Cortex of kidney (tissue), 1 donor: ENCODE results near the gene SLC43A2.
"Not testable (repeated sequence)": the region's sequence is repeated elsewhere in the genome, so short reads cannot be mapped to it uniquely, and the experiment has no call there.

Experiments
- DNase-seq: peaks from one replicate; lab custom pipeline; 2025; lab: John Stamatoyannopoulos, UW

Gene SLC43A2

DNA sequence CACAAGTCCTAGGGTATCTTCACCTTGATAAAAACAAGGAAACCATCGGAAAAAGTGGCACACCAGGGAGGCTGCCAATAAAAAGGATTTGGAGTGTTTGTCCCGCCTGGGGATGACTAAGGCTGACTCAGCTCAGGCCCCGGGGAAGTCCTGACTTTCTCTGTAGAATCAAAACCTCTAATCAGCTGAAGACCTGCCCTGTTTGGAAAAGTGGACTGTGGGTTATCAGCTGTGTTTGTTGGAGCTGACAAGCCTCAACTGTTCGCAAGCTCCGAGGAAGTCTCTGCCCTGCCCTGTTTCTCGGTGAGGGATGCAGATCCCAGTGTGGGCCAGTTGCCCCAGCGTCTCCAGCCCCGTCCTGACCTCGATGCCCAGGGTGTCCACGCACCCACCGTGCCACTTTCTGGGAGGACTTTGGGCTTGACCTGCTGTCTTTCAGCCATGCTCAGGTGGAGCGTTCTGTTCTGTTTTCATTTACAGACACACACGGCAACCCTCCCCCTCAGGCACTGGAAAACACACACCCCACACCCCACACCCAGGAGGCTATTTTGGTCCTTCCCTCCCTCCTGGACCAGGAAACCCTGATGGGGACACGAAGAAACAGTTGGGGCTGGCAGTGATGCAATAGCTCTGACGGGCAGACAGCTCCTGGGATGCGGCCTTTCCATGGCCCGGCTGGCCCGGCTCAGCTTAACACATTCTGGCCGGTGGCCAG, 38.4 kb downstream of the SLC43A2 start:
- no peak for DNase-seq

DNA sequence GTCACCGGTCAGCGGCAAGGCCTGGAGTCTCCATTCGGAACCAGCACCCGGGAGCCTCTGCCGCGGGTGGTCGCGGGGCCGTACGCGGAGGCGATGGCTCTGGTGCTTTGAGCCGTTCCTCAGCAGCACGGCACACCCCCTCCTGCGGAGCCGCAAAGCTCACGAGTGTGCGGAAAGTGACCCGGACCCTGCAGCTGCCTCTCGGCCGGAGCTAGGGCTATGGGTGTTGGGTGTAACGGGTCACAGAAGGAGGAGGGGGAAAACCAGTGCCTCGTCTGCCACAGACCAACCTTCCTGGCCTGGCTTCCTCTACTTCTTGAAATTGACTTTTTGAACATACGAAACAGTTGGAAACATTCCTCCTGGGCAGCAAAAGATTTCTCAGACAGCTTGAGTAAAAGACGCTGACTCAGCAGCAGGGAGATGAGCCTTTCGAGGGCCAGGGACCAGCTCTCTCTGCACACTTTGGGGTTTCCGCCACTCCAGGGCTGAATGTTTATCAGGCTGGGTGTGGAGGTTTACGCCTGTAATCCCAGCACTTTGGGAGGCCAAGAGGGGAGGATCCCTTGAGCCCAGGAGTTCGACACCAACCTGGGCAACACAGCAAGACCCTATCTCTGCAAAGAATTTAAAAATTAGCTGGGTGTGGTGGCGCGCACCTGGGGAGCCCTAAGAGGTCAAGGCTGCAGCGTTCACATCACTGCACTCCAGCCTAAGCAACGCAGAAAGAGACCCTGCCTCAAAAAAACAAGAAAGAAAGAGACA, 39.6 kb downstream of the SLC43A2 start:
- DNase-seq: no peak

DNA sequence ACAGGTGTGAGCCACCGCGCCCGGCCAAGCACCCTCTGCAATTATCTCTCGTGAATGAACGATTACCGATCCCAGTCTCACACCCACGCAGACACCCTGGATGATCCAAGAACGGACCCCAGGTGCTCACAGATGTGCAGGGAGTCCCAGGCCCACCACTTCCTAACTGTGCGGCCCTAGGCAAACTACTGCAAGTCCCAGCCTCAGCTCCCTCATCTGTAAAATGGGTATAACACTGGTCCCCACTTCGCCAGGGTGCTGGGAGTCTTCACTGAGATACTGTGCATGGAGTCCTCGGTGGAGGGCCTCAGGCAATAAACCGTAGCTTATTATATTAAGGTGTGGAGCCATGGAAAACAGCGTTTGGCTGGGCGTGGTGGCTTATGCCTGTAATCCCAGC, 44.5 kb downstream of the SLC43A2 start:
- DNase-seq: no peak

DNA sequence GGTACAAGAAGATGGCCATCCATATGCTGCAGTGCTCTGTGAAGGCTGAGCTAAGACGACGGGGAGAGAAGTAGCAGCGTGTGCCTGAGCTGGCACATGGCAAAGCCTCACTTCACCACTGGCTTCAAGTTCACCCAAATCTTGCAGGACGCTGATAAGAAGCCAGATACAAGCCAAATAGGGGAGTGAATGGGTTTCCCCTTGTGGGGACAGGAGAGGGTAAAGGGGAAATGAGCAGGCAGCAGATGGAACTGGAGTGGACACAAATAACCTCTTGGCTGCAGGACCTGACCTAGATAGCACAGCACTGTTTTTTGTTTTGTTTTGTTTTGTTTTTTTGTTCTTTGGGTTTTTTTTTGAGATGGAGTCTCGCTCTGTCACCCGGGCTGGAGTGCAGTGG, 45.1 kb downstream of the SLC43A2 start:
- no peak for DNase-seq

DNA sequence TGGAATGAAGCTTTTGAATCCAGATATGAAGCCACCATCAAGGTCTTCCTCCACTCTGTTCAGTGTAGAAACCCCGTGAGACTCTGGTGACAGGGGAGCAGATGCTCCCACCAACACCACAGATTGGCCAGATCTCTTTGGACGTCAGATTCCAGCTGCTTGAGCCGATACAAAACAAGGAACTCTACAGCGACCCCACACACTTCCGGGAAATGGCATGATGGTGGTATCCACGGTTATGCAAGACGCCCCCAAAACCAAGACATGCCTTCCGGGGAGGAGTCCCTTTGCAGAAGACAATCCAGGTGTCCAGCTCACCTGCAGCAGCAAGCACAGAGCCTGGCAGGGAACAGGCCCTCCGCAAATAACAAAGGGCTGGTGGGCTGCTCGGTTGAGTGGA, 46.3 kb downstream of the SLC43A2 start:
- no peak for DNase-seq

DNA sequence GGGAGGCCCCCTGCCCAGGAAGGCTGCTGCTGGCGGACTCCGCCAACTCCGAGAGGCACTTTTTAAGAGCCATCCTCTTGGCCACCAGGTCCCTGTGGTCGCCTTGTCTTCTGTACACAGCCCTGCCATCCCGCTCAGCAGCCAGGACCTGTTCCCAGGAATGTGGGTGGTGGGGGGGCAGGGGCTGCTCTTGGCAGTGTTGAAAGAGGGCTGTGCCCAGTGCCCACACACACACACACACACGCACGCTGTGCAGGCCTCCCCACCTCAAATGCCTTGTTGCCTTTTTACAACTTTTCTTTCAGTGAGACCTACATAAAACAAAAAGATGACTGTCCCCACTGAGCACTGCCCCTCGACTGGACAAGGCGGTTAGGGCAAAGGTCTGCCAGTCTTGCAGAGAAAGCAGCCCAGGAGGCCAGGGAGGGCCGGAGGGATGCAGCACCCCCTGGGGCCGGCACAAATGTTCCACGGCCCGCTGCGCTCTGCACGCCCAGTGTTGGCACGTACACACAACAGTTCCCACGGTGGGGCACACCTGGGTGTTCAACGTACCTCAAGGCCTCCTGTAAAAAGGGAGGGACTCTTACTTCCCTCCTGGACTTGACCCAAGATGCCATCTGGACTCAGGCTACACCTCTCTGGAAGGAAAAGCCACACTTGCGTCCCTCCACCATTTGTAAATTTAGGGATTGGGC, 47.5 kb downstream of the SLC43A2 start:
- no peak for DNase-seq

DNA sequence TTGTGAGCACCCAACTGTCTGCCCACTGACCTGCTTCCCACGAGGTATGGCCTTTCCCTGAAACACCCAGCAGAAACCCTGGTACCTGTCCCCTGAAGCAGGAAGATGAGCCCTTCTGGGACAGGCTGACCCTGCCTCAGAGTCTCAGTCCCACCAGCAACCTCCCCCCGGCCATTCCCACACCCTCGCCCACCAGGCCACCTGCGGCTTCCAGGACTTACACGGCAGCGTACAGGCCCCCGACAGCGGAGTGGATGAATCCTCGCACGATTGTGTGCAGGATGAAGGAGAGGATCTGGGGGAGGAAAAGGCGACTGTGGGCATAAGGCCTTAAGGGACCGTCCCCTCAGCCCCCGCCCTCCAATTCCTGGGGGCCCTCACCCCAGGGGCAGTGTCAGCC, 50.6 kb downstream of the SLC43A2 start:
- DNase-seq: no peak

DNA sequence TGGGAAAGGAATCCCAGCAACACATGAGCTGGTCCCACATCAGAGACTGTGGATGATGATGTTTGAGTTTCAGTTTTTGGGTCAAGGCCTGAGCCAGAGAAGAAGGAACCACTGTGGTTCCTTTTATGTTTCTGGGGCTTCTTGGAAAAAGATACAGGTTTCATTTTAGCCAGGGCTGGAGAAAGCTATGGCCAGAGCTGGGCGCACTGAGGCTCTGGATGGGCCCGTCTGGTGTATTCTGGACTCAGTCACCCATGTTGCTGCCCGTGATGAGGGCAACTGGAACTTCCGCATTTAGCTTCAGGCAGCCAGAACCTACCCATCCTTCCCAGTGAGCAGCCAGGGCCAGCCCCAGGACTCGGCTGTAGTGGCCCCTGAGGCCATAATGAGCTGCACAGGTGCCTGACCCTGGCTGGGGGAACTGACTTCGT, 51.0 kb downstream of the SLC43A2 start:
- DNase-seq: no peak

DNA sequence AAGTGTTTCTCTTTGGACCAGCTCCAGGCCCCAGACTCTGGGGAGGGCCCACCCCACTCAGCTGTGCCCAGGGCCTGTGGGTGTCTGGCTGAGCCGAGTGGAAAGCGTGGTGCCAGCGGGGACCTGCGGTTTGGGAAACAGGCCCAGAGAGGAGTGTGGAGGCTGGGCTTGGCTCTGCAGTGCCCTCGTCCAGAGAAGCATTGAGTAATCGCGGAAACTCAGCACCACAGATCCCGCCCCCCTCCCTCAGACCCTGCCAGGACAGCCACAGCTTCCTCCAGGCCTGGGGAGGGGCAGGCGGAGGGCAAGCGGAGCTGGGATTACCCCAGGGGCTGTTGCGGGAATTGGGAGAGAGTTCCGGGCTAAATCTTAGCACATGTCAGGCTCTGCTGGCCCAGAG, 51.5 kb downstream of the SLC43A2 start:
- DNase-seq: no peak

DNA sequence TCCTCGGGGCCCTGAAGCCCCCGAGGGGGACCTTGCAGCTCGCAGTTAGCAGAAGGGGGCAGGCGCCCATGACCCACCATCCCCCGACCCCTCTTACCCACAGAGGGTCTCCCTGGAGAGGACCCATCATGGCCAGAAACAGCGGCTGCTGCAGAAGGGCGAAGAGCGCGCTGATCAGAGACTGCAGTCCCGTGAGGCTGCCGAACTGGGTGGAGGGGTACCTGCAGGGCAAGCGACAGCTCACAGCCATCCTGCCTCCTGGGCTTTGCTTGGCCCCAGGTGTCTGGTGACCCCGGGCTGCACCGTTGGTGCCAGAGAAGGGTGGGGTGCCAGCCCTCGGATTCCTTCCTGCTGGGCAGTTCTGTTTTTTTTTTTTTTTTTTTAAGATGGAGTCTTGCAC, 52.1 kb downstream of the SLC43A2 start:
- DNase-seq: no peak

DNA sequence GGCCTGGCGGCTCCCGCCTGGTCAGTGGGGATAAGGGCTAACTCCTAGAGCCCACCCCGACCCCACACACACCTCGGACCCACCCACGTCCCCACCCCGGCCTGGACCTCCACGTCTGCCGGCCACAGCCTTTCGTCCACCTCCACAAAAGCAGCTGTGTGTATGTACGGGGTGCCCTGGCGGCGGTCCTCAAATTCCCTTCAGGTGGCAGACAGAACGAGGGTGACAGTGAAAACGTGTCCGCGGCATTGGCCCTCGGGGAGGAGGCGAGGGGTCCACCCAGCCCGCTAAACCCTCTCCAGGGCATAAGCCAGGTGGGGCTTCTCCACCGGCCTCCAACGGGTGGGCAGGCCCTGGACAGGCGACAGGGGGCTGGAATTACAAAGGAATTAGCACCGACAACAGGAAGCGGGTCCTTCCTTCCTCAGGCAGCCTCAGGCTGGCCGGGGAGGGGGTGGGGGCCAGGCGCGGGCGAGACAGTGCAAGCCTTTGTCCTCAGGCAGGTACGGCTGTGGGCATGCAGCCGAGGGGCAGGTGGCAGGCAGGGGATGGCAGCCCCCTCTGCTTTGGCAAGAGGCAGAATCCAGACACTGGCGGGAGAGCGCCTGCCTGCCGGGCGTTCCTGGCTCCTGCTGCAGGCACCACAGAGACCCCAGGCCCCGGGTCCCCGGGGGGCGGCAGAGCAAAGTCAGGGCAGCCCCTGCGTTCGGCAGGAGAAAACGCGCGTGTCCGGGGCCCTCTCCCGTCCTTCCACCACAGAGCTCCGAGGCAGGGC, 53.8 kb downstream of the SLC43A2 start:
- no peak for DNase-seq

DNA sequence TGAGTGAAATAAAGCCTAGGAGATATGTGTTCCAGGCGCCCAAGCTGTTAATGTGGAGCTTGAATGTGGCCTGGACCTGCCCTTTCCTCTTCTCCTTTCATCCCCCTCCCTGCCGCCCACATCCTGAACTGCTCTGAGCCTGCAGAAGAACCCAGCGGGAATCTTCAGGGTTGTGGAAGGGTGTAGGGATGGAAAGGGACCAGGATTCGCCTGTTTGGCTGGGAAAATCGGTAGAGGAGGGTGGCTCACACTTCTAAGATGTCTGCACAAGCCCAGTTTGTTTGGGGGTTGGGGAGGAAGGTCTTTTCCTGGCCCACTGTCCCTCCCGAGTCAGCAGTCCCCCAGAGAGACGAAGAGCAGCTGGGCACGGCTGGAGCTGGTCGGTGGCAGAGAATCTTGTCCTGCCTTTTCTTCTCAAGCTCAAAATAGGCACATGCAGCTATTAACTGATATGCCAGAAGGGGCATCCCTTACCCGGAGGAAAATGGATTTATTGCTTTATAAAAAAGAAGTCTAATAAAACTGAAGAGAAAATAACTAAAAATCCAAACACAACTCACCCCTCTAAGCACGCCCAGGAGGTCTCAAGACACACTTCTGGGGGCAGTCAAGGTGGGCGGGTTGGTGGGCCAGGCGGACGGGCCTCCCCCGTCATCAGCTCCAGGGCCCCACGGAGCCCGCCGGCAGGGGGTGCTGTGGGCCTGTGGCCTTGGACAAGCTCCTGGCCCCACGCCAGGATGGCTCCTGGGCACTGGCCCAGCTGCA, 54.5 kb downstream of the SLC43A2 start:
- DNase-seq: no peak

DNA sequence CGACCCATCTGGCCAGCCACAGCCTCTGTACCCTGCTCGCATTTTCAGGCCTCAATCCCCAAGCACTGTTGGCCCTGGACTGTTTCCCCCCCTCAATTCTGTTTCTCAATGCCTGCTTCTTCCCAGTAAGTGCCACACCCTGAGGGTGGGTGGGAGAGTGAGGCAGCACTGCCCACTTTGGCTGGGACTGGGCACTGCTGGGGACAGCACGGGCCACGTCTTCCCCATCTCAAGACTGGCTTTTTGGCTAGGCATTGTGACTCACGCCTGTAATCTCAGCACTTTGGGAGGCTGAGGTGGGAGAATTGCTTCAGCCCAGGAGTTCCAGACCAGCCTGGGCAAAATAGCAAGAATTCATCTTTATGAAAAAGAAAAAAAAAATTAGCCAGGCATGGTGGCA, 56.0 kb downstream of the SLC43A2 start:
- DNase-seq: not testable (repeated sequence)

DNA sequence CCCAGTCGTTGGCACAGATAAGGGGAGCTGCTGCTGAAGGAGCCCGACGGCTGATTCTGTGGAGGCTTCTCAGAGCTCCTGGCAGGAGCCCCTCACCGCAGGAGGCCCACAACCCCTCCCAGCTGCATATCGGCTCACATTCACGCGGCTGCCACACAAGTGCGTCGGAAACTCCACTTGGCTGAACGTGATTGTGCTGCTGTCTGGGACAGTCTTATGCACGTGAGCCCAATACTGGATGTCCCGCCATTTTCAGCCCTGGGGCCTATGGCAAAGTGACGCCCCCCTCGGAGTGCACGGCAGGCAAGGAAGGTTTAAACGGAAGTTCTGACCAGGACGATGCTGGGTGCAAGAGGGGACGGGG, 57.3 kb downstream of the SLC43A2 start:
- no peak for DNase-seq

DNA sequence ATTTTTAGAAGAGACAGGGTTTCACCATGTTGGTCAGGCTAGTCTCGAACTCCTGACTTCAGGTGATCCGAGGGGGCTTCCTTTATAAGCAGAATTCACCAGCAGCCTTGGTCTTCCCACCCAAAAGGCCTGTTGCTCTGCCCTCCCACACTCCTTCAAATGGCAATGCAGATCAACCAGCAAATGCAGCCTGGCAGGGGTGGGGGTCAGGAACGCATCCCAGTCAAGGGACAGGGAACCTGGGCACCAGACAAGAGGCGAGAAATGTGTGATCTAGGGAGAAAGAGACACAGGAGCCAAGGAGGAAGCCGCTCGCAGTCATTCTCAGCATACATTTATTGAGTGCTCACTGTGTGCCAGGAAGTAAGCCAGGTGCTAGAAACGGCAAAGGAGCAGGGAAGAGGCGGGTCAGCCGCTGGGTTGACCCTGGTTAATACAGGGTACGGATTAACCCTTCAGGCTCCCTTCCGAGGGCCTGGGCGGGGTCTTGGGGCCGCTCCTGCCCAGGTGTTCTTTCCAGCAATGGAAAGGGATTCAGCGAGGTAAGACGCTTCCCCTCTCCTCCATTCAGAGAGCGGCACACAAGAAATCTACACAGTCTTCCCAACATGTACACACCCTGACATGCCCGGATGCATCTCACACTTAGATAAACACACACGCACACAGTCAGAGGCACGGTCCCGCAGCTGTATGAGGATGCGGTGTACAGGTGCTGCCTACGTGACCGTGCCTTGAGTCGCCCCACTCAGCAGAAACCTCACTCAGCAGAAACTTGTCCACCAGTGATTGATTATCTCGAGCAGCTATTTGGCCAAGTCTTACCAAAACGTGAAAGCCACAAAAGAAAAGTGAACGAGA, 59.5 kb downstream of the SLC43A2 start:
- DNase-seq: no peak

DNA sequence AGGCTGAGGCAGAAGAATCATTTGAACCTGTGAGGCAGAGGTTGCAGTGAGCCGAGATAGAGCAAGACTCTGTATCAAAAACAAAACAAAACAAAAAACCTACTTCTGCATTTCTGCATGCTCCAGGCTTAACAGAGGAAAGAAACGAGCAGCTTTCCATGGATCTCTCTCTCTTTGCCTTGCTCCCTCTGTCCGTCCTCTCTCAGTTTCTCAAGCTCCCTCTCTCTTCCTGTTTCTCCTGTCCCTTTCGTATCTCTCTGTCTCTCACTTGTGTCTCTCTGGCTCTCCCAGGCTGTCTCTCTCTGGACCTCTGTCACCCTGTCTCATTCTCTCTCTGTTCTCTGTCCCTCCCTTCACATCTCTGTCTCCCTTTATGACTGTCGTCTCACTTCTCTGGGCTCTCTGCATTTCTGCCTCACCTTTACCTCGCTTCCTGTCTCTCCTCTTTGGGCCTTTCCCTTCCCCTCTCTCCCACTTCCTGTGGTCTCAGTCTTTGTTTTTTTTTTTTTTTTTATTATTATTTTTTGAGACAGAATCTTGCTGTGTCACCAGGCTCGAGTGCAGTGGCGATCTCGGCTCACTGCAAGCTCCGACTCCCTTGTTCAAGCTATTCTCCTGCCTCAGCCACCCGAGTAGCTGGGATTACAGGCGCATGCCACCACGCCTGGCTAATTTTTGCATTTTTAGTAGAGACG, 62.0 kb downstream of the SLC43A2 start:
- DNase-seq: no peak

DNA sequence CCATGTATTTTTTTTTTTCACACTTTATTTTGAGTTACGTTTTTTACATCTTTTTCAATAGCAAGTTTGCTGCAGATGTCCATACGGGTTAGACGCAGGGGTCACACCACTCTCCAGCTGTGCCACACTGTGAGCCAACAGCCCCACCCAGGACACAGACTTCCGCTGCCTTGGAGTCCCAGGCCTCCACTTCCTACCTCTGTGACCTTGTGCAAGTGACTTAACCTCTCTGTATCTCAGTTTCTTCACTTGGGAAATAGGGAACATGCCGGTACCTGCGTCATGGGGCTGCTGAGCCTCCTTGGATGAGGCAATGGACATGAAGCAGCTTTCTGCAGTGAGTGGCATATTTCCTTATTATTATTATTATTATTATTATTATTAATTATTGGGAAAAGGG, 62.8 kb downstream of the SLC43A2 start:
- DNase-seq: no peak

DNA sequence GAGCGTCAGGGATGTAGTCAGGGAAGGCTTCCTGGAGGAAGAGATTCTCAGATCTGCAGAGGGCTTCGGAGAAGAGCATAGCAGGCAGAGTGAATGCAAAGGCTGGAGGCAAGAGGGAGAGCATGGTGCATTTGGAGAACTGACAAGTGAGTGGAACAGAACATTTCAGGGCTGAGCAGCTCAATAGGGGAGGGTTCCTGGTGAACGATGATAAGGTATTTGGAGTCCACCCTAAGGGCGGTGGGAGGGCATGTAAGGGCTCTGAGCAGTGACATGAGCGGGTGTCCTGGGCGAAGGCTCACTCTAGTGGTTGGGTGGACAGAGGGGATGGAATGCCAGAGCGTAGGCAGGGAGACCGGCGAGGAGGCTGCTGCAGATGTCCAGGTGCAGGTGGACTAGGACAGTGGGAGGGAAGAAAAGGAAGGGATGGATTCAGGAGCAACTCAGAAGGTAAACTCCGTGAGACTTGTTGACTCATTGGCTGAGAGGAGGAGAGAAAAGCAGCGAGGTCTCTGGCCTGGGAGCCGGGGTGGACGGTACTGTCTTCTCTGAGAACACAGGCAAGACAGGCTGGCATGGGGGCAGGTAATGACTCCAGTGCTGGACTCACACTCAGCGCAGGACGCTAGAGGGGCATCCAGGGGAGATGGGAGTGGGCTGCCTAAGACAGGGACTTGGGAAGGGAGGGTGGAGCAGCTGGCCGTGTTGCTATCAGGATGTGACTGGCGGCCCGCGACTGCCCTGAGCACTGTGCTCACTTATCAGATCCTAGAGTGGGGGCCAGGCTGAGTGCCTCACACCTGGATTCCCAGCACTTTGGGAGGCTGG, 64.6 kb downstream of the SLC43A2 start:
- no peak for DNase-seq

DNA sequence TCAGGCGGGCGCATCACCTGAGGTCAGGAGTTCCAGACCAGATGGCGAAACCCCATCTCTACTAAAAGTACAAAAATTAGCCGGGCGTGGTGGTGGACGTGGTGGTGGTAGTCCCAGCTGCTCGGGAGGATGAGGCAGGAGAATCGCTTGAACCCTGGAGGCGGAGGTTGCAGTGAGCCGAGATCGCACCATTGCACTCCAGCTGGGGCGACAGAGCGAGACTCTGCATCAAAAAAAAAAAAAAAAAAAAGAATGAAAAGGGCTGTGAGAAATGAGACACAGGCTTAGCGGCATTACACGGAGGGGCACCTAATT, 65.2 kb downstream of the SLC43A2 start:
- DNase-seq: not testable (repeated sequence)
